HepG2 (cell line): Measurements from ENCODE around the gene ATR. TPM values are rescaled to one million over a fixed set of nuclear protein-coding genes. Genes with fewer than 3 reads are reported as not detected.

ENCODE experiments used
- BRCA1 ChIP-seq: sonication (generic); formaldehyde crosslinking; IDR thresholded peaks from 2 replicates; pipeline ENCODE4 v1.4.0; 2020; ENCODE audit warnings: missing genetic modification reagents
- CBX1 ChIP-seq: IDR thresholded peaks from one replicate; pipeline ENCODE4 v1.6.1; 2016; ENCODE audit warnings: antibody characterized with exemption, low read depth
- DNMT3B ChIP-seq: conservative IDR thresholded peaks from 2 replicates; pipeline ENCODE4 v1.6.1; 2016; ENCODE audit warnings: missing biosample characterization, control low read depth
- MATR3 ChIP-seq: sonication (generic); formaldehyde crosslinking; IDR thresholded peaks from 2 replicates; pipeline ENCODE4 v1.4.0; 2020; ENCODE audit warnings: missing genetic modification reagents
- NFYB ChIP-seq: sonication (generic); formaldehyde crosslinking; IDR thresholded peaks from 2 replicates; pipeline ENCODE4 v1.4.0; 2020; ENCODE audit warnings: missing genetic modification reagents
- PATZ1 ChIP-seq: sonication (generic); formaldehyde crosslinking; IDR thresholded peaks from 2 replicates; pipeline ENCODE4 v1.4.0; 2020; ENCODE audit warnings: missing genetic modification reagents
- SAP130 ChIP-seq: IDR thresholded peaks from 2 replicates; pipeline ENCODE4 v1.6.1; 2016; ENCODE audit warnings: low read depth
- SIX1 ChIP-seq: sonication (generic); formaldehyde crosslinking; IDR thresholded peaks from 2 replicates; pipeline ENCODE4 v1.4.0; 2020; ENCODE audit warnings: missing genetic modification reagents, borderline replicate concordance
- SMAD1 ChIP-seq: sonication (generic); formaldehyde crosslinking; IDR thresholded peaks from 2 replicates; pipeline ENCODE4 v1.4.0; 2020; ENCODE audit warnings: missing genetic modification reagents, low read depth, mild to moderate bottlenecking, borderline replicate concordance
- SMC3 ChIP-seq: IDR thresholded peaks from 2 replicates; pipeline ENCODE4 v1.6.1; 2011; ENCODE audit warnings: low read length, improper control_type of control experiment
- SOX13 ChIP-seq, 3 experiments: fragments of 450-650 bp in 1 of 3; sonication (generic) in 1 of 3; formaldehyde crosslinking in 1 of 3; IDR thresholded peaks in 2 of 3; conservative IDR thresholded peaks in 1 of 3; 2 replicates each; pipeline versions ENCODE4 v1.5.0 to v1.6.1; 2016 to 2020; ENCODE audit warnings: antibody characterized with exemption in 1 of 3, mild to moderate bottlenecking in 1 of 3, missing compliant biosample characterization in 1 of 3, missing genetic modification reagents in 1 of 3, moderate library complexity in 1 of 3
- STAG1 ChIP-seq: sonication (generic); formaldehyde crosslinking; IDR thresholded peaks from 2 replicates; pipeline ENCODE4 v1.4.0; 2020; ENCODE audit warnings: missing genetic modification reagents
- TCF7 ChIP-seq: sonication (generic); IDR thresholded peaks from 2 replicates; pipeline ENCODE4 v1.6.1; 2016; ENCODE audit warnings: antibody characterized with exemption, low read depth
- ZBTB25 ChIP-seq: IDR thresholded peaks from 2 replicates; pipeline ENCODE4 v1.6.1; 2018; ENCODE audit warnings: missing genetic modification reagents
- ZFP1 ChIP-seq: IDR thresholded peaks from 2 replicates; pipeline ENCODE4 v1.6.1; 2016
- ZNF543 ChIP-seq: sonication (generic); formaldehyde crosslinking; IDR thresholded peaks from 2 replicates; pipeline ENCODE4 v1.4.0; 2020; ENCODE audit warnings: mild to moderate bottlenecking, missing genetic modification reagents
- ZNF619 ChIP-seq: sonication (generic); formaldehyde crosslinking; IDR thresholded peaks from 2 replicates; pipeline ENCODE4 v1.4.0; 2020; ENCODE audit warnings: mild to moderate bottlenecking, missing genetic modification reagents
- ZNF639 ChIP-seq: conservative IDR thresholded peaks from 2 replicates; pipeline ENCODE4 v1.6.1; 2018; ENCODE audit warnings: missing genetic modification reagents
- ZNF776 ChIP-seq: sonication (generic); formaldehyde crosslinking; IDR thresholded peaks from 2 replicates; pipeline ENCODE4 v1.4.0; 2020; ENCODE audit warnings: mild to moderate bottlenecking, missing genetic modification reagents
- polyA plus RNA-seq, 8 experiments: library from polyadenylated mRNA; depleted of rRNA in 3 of 8; stranded (reverse) in 7 of 8; unstranded in 1 of 8; fragments of >200 nt; fragmentation: Illumina TruSeq in 4 of 8; extraction: Trizol in 4 of 8; gene quantifications; 2 replicates each; pipeline versions ENCODE4 v1.2.1 to v1.2.3, GENCODE V29; 2011 to 2016; ENCODE audit warnings: low read depth in 4 of 8, missing spikeins in 1 of 8, mixed read lengths in 1 of 8; ENCODE audit not compliant: insufficient read depth in 1 of 8
- total RNA-seq, 5 experiments: library from RNA; depleted of rRNA; stranded (reverse); fragments of >200 nt; fragmentation: Illumina TruSeq; extraction: Trizol; gene quantifications; 2 replicates each; pipeline ENCODE4 v1.2.3, GENCODE V29; 2016; ENCODE audit warnings: low read depth in 1 of 5
- TF ChIP-seq, protein P1 (sequence below): IDR thresholded peaks from 2 replicates; pipeline ENCODE4 v1.6.1; 2016; ENCODE audit warnings: low read depth, missing genetic modification reagents, missing compliant biosample characterization
- TF ChIP-seq, protein P2 (sequence below): sonication (generic); formaldehyde crosslinking; IDR thresholded peaks from 2 replicates; pipeline ENCODE4 v1.4.0; 2020; ENCODE audit warnings: missing genetic modification reagents; ENCODE audit errors: not compliant biosample characterization

Gene ATR
- total and polyA plus RNA-seq, 2 of the 13 experiments (the other 11 are each of a cell fraction or from before 2014, with no cell fraction given), result 6.6 to 17.0 TPM

- TF ChIP-seq, protein P1, sequence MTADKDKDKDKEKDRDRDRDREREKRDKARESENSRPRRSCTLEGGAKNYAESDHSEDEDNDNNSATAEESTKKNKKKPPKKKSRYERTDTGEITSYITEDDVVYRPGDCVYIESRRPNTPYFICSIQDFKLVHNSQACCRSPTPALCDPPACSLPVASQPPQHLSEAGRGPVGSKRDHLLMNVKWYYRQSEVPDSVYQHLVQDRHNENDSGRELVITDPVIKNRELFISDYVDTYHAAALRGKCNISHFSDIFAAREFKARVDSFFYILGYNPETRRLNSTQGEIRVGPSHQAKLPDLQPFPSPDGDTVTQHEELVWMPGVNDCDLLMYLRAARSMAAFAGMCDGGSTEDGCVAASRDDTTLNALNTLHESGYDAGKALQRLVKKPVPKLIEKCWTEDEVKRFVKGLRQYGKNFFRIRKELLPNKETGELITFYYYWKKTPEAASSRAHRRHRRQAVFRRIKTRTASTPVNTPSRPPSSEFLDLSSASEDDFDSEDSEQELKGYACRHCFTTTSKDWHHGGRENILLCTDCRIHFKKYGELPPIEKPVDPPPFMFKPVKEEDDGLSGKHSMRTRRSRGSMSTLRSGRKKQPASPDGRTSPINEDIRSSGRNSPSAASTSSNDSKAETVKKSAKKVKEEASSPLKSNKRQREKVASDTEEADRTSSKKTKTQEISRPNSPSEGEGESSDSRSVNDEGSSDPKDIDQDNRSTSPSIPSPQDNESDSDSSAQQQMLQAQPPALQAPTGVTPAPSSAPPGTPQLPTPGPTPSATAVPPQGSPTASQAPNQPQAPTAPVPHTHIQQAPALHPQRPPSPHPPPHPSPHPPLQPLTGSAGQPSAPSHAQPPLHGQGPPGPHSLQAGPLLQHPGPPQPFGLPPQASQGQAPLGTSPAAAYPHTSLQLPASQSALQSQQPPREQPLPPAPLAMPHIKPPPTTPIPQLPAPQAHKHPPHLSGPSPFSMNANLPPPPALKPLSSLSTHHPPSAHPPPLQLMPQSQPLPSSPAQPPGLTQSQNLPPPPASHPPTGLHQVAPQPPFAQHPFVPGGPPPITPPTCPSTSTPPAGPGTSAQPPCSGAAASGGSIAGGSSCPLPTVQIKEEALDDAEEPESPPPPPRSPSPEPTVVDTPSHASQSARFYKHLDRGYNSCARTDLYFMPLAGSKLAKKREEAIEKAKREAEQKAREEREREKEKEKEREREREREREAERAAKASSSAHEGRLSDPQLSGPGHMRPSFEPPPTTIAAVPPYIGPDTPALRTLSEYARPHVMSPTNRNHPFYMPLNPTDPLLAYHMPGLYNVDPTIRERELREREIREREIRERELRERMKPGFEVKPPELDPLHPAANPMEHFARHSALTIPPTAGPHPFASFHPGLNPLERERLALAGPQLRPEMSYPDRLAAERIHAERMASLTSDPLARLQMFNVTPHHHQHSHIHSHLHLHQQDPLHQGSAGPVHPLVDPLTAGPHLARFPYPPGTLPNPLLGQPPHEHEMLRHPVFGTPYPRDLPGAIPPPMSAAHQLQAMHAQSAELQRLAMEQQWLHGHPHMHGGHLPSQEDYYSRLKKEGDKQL (CRISPR knock-in tag), result no peak
- no peak for TF ChIP-seq NFYB
- peak; percentile 38; the same call in 1 of the 2 replicates for TF ChIP-seq SAP130
- TF ChIP-seq SMC3, result peak; percentile 89
- no peak for TF ChIP-seq CBX1
- no peak for TF ChIP-seq BRCA1
- TF ChIP-seq MATR3 (CRISPR knock-in tag), result no peak
- TF ChIP-seq TCF7, result no peak
- no peak for TF ChIP-seq ZFP1 (CRISPR knock-in tag)
- TF ChIP-seq ZNF776, result no peak
- peak; percentile 41; the same call in 1 of the 2 replicates for TF ChIP-seq SIX1 (CRISPR knock-in tag)
- TF ChIP-seq DNMT3B (CRISPR knock-in tag), result no peak
- no peak for TF ChIP-seq SMAD1
- no peak for TF ChIP-seq PATZ1
- no peak for TF ChIP-seq ZBTB25
- TF ChIP-seq STAG1 (CRISPR knock-in tag), result peak; percentile 91
- TF ChIP-seq ZNF543 (CRISPR knock-in tag), result no peak
- TF ChIP-seq, protein P2, sequence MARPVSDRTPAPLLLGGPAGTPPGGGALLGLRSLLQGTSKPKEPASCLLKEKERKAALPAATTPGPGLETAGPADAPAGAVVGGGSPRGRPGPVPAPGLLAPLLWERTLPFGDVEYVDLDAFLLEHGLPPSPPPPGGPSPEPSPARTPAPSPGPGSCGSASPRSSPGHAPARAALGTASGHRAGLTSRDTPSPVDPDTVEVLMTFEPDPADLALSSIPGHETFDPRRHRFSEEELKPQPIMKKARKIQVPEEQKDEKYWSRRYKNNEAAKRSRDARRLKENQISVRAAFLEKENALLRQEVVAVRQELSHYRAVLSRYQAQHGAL (CRISPR knock-in tag), result no peak
- TF ChIP-seq SOX13 (IDR thresholded peaks at IDR 0.05), result no peak
- no peak for TF ChIP-seq SOX13 (CRISPR knock-in tag; conservative IDR thresholded peaks at IDR 0.05 in 1 of 2, IDR thresholded peaks at IDR 0.05 in 1 of 2)
- TF ChIP-seq ZNF619, result no peak
- TF ChIP-seq ZNF639 (CRISPR knock-in tag), result no peak
These were observed 8.4 kb upstream of the ATR start (continued) for GRCh38 chr3:142586803-142587406.
